ENCODE results near the gene FGD4.

Gene FGD4

GRCh38 chr12:32686340-32686739 is 287.0 kb downstream of the FGD4 start:
- no peak overlapping the region for H3K4me3 ChIP-seq (ENCODE audit: low read depth, low read length)
- H3K9me3 ChIP-seq (ENCODE audit: severe bottlenecking) = no peaks in the 10 kb centered on the region
- TF ChIP-seq CTCF (IDR thresholded peaks at IDR 0.05; ENCODE audit: low read depth, low read length) = no peak
- H3K27ac ChIP-seq = no peak overlapping the region
- H3K36me3 ChIP-seq = peaks cover 29% of the 10 kb centered on the region
- no peak for DNase-seq
- H3K27me3 ChIP-seq (ENCODE audit: insufficient read depth, low read depth, severe bottlenecking) = no peaks in the 10 kb centered on the region

GRCh38 chr12:32688786-32689185 is 289.4 kb downstream of the FGD4 start:
- H3K4me3 ChIP-seq (ENCODE audit: low read depth, low read length) = no peak overlapping the region
- no peaks in the 10 kb centered on the region for H3K27me3 ChIP-seq (ENCODE audit: insufficient read depth, low read depth, severe bottlenecking)
- no peak for TF ChIP-seq CTCF (IDR thresholded peaks at IDR 0.05; ENCODE audit: low read depth, low read length)
- H3K36me3 ChIP-seq = peaks cover 16% of the 10 kb centered on the region
- H3K9me3 ChIP-seq (ENCODE audit: severe bottlenecking) = no peaks in the 10 kb centered on the region
- no peak for DNase-seq
- no peak overlapping the region for H3K27ac ChIP-seq

DNA sequence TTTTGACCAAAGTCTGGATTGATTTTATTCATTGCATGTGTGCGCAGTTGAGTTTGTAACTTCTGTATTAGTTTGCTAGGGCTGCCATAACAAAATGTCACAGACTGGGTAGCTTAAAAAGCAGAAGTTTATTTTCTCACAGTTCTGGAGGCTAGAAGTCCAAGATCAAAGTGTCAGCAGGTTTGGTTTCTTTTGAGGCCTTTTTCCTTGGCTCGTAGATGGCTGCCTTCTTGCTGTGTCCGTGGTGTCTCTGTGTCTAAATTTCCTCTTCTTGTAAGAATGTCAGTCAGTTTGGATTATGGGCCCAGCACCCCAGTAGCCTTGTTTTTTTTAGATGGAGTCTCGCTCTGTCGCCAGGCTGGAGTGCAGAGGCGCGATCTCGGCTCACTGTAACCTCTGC is 291.6 kb downstream of the FGD4 start:
- Histone ChIP-seq H3K36me3 (peaks cover 3% of the 10 kb centered on the region), H3K27me3 (ENCODE audit: insufficient read depth, low read depth, severe bottlenecking) (no peaks in the 10 kb centered on the region), H3K9me3 (ENCODE audit: severe bottlenecking) (no peaks in the 10 kb centered on the region), H3K4me3 (ENCODE audit: low read depth, low read length) (no peak overlapping the region), H3K27ac (peak overlapping the region; percentile 42)
- TF ChIP-seq CTCF (IDR thresholded peaks at IDR 0.05; ENCODE audit: low read depth, low read length) = no peak
- no peak for DNase-seq

- no peaks in the 10 kb centered on the region; the same call in none of the 2 replicates for H3K36me3 ChIP-seq
- H3K27me3 ChIP-seq (ENCODE audit: insufficient read depth, low read depth, severe bottlenecking) = no peaks in the 10 kb centered on the region
- DNase-seq = no peak
- H3K9me3 ChIP-seq (ENCODE audit: severe bottlenecking) = no peaks in the 10 kb centered on the region
- TF ChIP-seq CTCF (IDR thresholded peaks at IDR 0.05; ENCODE audit: low read depth, low read length) = no peak
- no peak overlapping the region for H3K27ac ChIP-seq
- H3K4me3 ChIP-seq (ENCODE audit: low read depth, low read length) = no peak overlapping the region
Observed at GRCh38 chr12:32692358-32692757, 293.0 kb downstream of the FGD4 start.

DNA sequence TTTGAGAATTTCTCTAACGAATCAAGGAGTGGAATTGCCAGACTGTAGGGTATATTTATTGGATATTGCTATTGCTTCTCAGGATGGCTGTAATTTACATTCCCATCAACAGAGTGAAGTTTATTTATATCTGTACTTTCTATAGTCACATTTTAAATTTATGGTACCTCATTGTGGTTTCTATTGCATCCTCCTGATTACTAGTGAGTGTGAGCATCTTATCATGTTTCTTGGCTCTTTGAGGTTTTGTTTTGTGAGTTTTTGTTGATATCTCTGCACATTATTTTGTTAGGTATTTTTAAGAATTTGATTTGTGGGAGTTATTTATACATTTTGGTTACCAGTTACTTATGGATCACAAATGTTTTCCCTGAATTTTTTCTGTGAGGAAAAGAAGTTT is 293.7 kb downstream of the FGD4 start:
- Histone ChIP-seq H3K27me3 (ENCODE audit: insufficient read depth, low read depth, severe bottlenecking) (no peaks in the 10 kb centered on the region), H3K36me3 (no peaks in the 10 kb centered on the region; the same call in none of the 2 replicates), H3K4me3 (ENCODE audit: low read depth, low read length) (no peak overlapping the region), H3K9me3 (ENCODE audit: severe bottlenecking) (no peaks in the 10 kb centered on the region), H3K27ac (no peak overlapping the region)
- TF ChIP-seq CTCF (IDR thresholded peaks at IDR 0.05; ENCODE audit: low read depth, low read length) = no peak
- DNase-seq = no peak
